AG09309 (cell line): Measurements from ENCODE around the gene CHSY3.

Source experiments
- DNase-seq: peaks from one replicate; pipeline ENCODE4 v3.0.0-alpha.2; 2010; ENCODE audit warnings: low read depth
- H3K4me3 ChIP-seq: 2 replicates; pipeline ENCODE4 v1.5.1; 2011; ENCODE audit warnings: mild to moderate bottlenecking, low read depth, low read length, moderate library complexity; ENCODE audit not compliant: control insufficient read depth
- TF ChIP-seq, protein P1 (sequence below): IDR thresholded peaks from 2 replicates; pipeline ENCODE4 v1.5.1; 2011; ENCODE audit warnings: mild to moderate bottlenecking, low read depth, low read length, inconsistent platforms; ENCODE audit not compliant: insufficient read depth, control insufficient read depth; ENCODE audit errors: missing control alignments

The CHSY3 gene

DNA sequence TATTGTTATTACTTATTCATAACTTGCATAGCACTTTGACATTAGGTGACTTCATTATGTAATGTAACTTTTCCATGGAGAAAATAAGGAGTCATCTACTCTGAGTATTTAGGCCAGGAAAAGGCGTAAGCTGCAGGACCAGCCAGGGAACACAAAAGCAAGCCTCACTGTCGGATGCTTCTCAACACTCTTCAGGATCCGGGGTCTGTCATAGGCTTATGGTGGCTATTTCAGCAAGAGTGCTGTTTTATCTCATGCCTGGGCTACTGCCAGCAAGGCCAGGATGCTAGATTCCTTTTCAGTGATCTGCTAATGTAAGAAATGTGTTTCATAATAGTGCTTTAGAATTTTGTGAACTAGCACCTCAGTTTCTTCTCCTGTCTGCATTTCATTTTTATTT, 162.4 kb downstream of the CHSY3 start:
- H3K4me3 ChIP-seq: no peak overlapping the region
- TF ChIP-seq, protein P1, sequence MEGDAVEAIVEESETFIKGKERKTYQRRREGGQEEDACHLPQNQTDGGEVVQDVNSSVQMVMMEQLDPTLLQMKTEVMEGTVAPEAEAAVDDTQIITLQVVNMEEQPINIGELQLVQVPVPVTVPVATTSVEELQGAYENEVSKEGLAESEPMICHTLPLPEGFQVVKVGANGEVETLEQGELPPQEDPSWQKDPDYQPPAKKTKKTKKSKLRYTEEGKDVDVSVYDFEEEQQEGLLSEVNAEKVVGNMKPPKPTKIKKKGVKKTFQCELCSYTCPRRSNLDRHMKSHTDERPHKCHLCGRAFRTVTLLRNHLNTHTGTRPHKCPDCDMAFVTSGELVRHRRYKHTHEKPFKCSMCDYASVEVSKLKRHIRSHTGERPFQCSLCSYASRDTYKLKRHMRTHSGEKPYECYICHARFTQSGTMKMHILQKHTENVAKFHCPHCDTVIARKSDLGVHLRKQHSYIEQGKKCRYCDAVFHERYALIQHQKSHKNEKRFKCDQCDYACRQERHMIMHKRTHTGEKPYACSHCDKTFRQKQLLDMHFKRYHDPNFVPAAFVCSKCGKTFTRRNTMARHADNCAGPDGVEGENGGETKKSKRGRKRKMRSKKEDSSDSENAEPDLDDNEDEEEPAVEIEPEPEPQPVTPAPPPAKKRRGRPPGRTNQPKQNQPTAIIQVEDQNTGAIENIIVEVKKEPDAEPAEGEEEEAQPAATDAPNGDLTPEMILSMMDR: no peak

DNA sequence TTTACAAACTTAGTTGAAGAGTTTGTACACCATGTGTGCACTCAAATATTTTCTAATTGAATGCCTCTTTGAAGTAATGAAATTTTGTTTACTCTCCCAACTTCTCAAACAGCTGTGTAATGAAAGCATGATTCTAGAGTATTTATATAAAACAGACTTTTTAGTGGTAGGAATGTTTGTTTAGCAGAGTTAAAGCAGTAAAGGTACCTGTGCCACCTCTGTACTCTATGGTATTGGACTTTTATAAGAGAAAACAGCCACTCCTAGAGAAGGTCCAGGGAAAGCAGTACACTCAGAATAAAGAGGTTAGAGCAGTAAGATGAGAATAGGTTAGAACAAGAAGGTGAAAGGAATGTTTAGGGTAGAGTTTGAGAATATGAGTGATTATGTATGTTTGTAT, 163.1 kb downstream of the CHSY3 start:
- no peak overlapping the region for H3K4me3 ChIP-seq
- no peak for DNase-seq
- TF ChIP-seq, protein P1: no peak

More for the DNA sequence above, 162.4 kb downstream of the CHSY3 start:
- peak; percentile 14 for DNase-seq

DNA sequence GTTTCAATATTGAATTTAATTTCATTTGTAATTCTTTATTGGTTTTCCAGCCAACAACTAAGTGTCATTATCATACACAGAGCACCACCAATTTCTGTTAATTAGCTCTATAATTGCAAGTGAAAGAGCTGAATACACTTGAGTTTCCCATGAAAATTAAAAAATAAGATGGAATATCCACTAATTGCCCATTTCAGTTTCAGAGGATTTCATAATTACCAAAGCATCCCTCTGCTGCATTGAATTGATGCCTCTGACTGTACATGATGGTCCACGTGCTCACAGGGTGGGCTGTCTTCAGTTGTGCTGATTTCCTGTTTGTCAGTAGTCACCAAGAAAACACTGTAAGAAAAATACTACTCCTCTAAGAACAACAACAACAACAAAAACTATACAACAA, 163.8 kb downstream of the CHSY3 start:
- no peak for DNase-seq
- TF ChIP-seq, protein P1: no peak
- H3K4me3 ChIP-seq: no peak overlapping the region

DNA sequence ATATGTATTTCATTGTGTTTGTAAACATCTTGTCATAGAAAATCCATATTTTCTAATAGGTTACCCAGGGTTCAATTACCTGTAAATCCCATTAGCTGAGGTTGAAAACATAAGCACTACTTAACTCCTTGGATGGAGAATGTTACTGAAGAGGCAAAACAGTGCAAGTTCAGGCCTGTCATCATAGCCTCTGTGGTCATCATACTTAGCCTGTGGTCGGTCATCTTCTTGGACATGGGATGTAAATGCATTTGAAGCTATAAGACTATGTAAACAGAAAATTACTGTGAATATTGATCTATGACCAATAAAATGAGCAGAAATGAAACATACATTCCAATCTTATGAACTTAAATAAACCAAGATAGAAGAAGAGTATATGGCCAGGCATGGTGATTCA, 164.7 kb downstream of the CHSY3 start:
- no peak for DNase-seq
- H3K4me3 ChIP-seq: no peak overlapping the region
- TF ChIP-seq, protein P1: no peak

DNA sequence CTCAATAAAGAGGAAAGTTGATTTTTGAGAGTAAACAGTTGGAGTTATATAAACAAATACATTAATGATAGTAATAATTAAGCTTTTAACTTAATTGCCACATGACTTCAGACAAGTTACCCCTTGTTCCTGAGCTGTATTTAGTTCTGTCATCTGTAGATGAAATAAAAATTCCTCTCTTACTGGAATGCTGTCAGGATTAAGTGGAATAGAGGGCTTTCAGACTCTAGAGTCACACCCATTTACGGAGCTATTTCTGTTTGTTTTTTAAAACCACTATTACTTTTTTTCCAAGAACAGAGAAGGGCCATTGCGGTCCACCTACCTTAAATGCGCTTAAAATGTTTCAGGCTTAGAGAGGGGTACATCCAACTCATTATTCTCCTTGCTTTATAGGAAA, 170.6 kb downstream of the CHSY3 start:
- no peak for DNase-seq
- H3K4me3 ChIP-seq: no peak overlapping the region
- TF ChIP-seq, protein P1: no peak

DNA sequence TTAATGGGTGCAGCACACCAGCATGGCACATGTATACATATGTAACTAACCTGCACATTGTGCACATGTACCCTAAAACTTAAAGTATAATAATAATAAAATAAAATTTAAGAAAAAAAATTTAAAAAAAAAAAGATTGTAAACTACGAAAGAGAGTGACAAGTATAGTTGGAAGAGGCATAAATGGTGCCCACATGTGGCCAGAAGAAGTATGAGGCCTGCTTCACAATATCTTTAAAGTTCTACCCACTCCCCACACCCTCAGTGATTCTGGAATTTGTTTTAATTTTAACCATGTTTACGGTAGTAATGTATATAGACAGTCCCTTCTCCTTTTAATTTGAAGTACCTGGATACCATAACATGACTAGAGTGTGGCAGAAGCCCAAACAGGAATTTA, 172.7 kb downstream of the CHSY3 start:
- TF ChIP-seq, protein P1: peak; percentile 50
- no peak overlapping the region for H3K4me3 ChIP-seq
- no peak for DNase-seq

DNA sequence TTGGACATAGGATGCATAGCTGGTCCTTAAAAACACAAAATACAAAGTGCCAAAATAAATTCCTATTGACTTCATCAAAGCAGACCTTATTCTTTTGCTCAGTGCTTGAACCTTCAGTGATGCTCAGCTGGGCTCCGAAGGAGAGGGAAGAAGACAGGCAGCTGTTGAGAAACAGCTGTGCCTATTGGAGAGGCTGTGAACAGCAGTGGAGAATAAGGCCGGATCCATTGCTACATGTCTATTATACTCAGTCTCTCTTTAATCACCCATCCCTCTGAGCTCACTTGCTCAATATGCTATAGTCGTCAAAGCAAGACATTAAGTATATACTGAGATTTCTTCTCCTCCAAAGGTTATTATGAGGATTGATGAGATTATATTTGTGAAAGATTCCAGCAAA, 174.4 kb downstream of the CHSY3 start:
- DNase-seq: no peak
- TF ChIP-seq, protein P1: no peak

More for the DNA sequence above, 174.4 kb downstream of the CHSY3 start:
- H3K4me3 ChIP-seq: no peak overlapping the region
